Breast epithelium (tissue), 4 donors: ENCODE results near the gene ISG20. TPM values are rescaled to one million over a fixed set of nuclear protein-coding genes. Genes with fewer than 3 reads are reported as not detected.

ENCODE experiments used
- DNase-seq, 2 donors: peaks; one replicate each; pipeline ENCODE4 v3.0.0-alpha.2; 2019; ENCODE audit warnings: low spot score in 2 of 2
- H3K27ac ChIP-seq, 2 donors: fragments of 200-600 bp; sonication (generic) in 1 of 2; one replicate each; pipeline ENCODE4 v1.5.1; 2016 to 2019; ENCODE audit warnings: mild to moderate bottlenecking in 1 of 2
- H3K27me3 ChIP-seq, 2 donors: fragments of 200-600 bp; sonication (generic) in 1 of 2; one replicate each; pipeline versions ENCODE4 v1.5.1 to v1.6.0; 2017 to 2019; ENCODE audit warnings: control low read depth in 1 of 2, mild to moderate bottlenecking in 1 of 2
- H3K36me3 ChIP-seq: fragments of 200-600 bp; one replicate; pipeline ENCODE4 v1.5.1; 2019
- H3K4me1 ChIP-seq, 2 donors: fragments of 200-600 bp; sonication (generic); one replicate each; pipeline ENCODE4 v1.5.1; 2016 to 2019; ENCODE audit warnings: control low read depth in 1 of 2
- H3K4me3 ChIP-seq, 3 donors: fragments of 200-600 bp; sonication (generic); 1 replicate in 2 of 3; 2 replicates in 1 of 3; pipeline ENCODE4 v1.5.1; 2016 to 2019; ENCODE audit warnings: mild to moderate bottlenecking in 3 of 3, moderate library complexity in 2 of 3
- H3K9me3 ChIP-seq, 2 donors: fragments of 200-600 bp; sonication (generic) in 1 of 2; one replicate each; pipeline ENCODE4 v1.5.1; 2016 to 2019; ENCODE audit warnings: control low read depth in 1 of 2
- POLR2A ChIP-seq: fragments of 450-650 bp; IDR thresholded peaks from one replicate; pipeline ENCODE4 v1.6.1; 2016; ENCODE audit warnings: antibody characterized with exemption, mild to moderate bottlenecking, moderate library complexity
- POLR2AphosphoS5 ChIP-seq, 3 donors: sonication (generic); formaldehyde crosslinking; IDR thresholded peaks; one replicate each; pipeline ENCODE4 v1.6.1; 2017; ENCODE audit warnings: antibody characterized with exemption in 3 of 3
- intact Hi-C: fragments of 100-400 bp; cut with DNase I; formaldehyde crosslinking; loops from one replicate; pipeline ENCODE4 v1.15.1; 2023; ENCODE audit warnings: low total_unique reads
- total RNA-seq, 3 donors: library from RNA; depleted of rRNA; stranded (reverse); fragments of >200 nt; gene quantifications; one replicate each; pipeline ENCODE4 v1.1.0, GENCODE V29; 2016
- TF ChIP-seq, protein P1 (sequence below), 3 donors: fragments of 450-650 bp; IDR thresholded peaks; one replicate each; pipeline ENCODE4 v1.5.1; 2016 to 2017; ENCODE audit warnings: antibody characterized with exemption in 3 of 3, mild to moderate bottlenecking in 3 of 3, moderate library complexity in 3 of 3

Gene ISG20
- total RNA-seq, 3 donors from 2014 or later, result 7.4 to 34.4 (median 18.6) TPM

DNA sequence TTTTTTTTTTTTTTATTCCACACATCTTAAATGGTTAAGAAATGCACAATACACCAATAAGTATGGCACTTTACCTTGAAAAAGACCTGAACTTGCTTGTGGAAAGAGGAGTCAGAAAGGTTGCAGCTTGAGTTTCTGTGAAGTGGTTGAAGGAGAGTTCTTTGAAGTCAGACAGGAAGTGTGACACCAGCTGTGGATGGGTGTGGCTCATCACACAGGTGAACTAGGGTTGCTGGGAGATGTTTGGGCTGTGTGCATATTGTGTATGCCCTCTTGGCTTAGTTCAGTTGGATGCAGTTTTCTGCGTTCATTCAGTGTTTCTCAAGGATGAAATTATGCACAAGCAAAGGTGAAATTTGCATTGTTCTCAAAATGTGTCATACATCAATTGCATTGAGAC lies 11.4 kb upstream of the ISG20 start:
- Histone ChIP-seq H3K4me3 (no peak overlapping the region), H3K27me3 (no peaks in the 10 kb centered on the region), H3K27ac (no peak overlapping the region), H3K36me3 (no peaks in the 10 kb centered on the region), H3K9me3 (no peaks in the 10 kb centered on the region), H3K4me1 (peaks cover 0 to 7% of the 10 kb centered on the region in 2 donors)
- TF ChIP-seq, protein P1, sequence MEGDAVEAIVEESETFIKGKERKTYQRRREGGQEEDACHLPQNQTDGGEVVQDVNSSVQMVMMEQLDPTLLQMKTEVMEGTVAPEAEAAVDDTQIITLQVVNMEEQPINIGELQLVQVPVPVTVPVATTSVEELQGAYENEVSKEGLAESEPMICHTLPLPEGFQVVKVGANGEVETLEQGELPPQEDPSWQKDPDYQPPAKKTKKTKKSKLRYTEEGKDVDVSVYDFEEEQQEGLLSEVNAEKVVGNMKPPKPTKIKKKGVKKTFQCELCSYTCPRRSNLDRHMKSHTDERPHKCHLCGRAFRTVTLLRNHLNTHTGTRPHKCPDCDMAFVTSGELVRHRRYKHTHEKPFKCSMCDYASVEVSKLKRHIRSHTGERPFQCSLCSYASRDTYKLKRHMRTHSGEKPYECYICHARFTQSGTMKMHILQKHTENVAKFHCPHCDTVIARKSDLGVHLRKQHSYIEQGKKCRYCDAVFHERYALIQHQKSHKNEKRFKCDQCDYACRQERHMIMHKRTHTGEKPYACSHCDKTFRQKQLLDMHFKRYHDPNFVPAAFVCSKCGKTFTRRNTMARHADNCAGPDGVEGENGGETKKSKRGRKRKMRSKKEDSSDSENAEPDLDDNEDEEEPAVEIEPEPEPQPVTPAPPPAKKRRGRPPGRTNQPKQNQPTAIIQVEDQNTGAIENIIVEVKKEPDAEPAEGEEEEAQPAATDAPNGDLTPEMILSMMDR (IDR thresholded peaks at IDR 0.05), result no peak
- TF ChIP-seq POLR2AphosphoS5 (IDR thresholded peaks at IDR 0.05), result no peak
- TF ChIP-seq POLR2A, result no peak
- no peak for DNase-seq
- intact Hi-C loops, result no loop called here

DNA sequence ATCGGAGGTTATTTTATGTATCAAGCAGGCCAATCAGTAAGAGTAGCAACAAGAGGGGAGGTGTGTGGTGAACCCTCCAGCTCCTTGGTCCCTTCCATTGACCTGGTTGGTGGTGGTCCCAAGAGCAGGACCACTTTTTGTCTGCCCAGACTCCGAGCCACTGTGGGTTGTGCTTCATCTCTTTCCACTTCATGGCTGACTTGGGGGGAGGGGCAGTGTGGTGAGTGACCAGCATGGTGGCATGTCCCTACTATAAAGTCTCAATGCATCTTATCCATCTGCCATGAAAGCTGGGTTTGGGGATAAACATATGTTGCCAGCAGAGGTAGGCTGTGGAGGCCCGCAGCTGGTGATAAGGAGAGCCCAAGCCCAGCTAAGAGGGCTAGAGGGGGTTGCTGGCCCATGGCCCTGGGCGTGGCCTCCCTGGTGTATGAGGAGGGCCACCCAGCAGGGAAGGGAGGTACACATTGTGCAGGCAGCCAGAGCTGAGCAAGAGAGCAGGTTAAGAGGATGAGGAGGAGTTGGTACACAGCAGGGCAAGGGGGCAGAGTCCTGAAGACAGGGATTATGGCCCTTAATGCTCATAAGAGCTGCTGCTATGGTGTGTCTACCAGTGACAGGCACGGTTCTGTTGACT lies 10.7 kb upstream of the ISG20 start:
- no peak for DNase-seq
- no peak overlapping the region for H3K27ac ChIP-seq
- TF ChIP-seq POLR2A, result no peak
- TF ChIP-seq, protein P1 (IDR thresholded peaks at IDR 0.05), result no peak
- TF ChIP-seq POLR2AphosphoS5 (IDR thresholded peaks at IDR 0.05), result no peak
- intact Hi-C loops, result no loop called here
- no peaks in the 10 kb centered on the region for H3K36me3 ChIP-seq
- H3K4me1 ChIP-seq, result peaks cover 0 to under 1% of the 10 kb centered on the region in 2 donors
- no peaks in the 10 kb centered on the region for H3K27me3 ChIP-seq
- no peaks in the 10 kb centered on the region for H3K9me3 ChIP-seq
- H3K4me3 ChIP-seq, result no peak overlapping the region

DNA sequence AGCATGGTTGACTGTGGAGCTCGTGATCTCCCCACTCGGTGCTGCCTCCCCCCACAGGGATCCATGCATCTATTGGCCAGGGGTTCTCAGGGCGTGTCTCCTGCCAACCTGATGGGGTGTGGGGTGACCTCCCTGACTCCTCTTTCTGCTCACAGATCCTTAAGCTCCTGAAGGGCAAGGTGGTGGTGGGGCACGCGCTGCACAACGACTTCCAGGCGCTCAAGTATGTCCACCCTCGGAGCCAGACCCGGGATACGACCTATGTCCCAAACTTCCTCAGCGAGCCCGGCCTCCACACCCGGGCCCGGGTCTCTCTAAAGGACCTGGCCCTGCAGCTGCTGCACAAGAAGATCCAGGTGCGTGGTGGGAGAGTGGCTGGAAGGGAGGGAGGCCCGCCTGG lies 9.7 kb upstream of the ISG20 start:
- TF ChIP-seq, protein P1 (IDR thresholded peaks at IDR 0.05), result no peak
- no peak for TF ChIP-seq POLR2AphosphoS5 (IDR thresholded peaks at IDR 0.05)
- TF ChIP-seq POLR2A, result no peak
- DNase-seq, result no peak
- H3K27me3 ChIP-seq, result no peaks in the 10 kb centered on the region
- H3K36me3 ChIP-seq, result no peaks in the 10 kb centered on the region
- intact Hi-C loops, result no loop called here
- H3K27ac ChIP-seq, result no peak overlapping the region
- no peak overlapping the region for H3K4me3 ChIP-seq
- H3K9me3 ChIP-seq, result no peaks in the 10 kb centered on the region
- H3K4me1 ChIP-seq, result no peaks in the 10 kb centered on the region

DNA sequence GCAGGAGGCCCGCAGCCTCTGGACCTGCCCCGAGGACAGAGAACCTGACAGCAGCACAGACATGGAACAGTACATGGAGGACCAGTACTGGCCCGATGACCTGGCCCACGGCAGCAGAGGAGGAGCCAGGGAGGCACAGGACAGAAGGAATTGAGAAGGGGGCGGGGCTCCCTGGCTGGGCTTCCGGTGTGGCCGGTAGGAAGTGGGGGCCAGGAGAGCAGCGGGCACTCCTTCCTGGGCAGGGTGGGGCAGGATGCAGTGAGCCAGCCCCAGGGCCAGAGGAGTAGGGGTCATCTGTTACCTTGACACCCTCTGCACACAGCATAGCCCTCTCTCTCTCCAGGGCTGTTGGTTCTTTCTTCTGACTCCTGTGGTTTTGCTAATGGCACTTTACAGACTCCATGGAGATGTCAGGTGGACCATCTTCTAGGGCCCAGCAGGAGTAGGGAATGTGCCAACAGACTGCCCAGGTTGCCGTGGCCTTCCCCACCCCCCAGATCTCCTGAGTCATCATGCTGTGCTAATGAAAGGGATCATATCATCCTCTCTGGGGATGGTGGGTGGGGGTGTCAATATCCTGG lies 8.6 kb upstream of the ISG20 start:
- H3K4me3 ChIP-seq, result no peak overlapping the region
- DNase-seq, result no peak
- TF ChIP-seq POLR2AphosphoS5 (IDR thresholded peaks at IDR 0.05), result peak in 1 of 3 donors; percentile 15
- TF ChIP-seq, protein P1 (IDR thresholded peaks at IDR 0.05), result no peak
- TF ChIP-seq POLR2A, result no peak
- H3K4me1 ChIP-seq, result no peaks in the 10 kb centered on the region
- H3K27ac ChIP-seq, result peak overlapping the region; percentile 64 to 77
- no peaks in the 10 kb centered on the region for H3K36me3 ChIP-seq
- no peaks in the 10 kb centered on the region for H3K9me3 ChIP-seq
- intact Hi-C loops, result no loop called here
- no peaks in the 10 kb centered on the region for H3K27me3 ChIP-seq

GRCh38 chr15:88630798-88631463 lies 7.9 kb upstream of the ISG20 start:
- no peak overlapping the region for H3K4me3 ChIP-seq
- H3K36me3 ChIP-seq, result no peaks in the 10 kb centered on the region
- TF ChIP-seq POLR2A (no peak), POLR2AphosphoS5 (IDR thresholded peaks at IDR 0.05) (no peak)
- TF ChIP-seq, protein P1 (IDR thresholded peaks at IDR 0.05), result no peak
- H3K4me1 ChIP-seq, result no peaks in the 10 kb centered on the region
- intact Hi-C loops, result no loop called here
- H3K9me3 ChIP-seq, result no peaks in the 10 kb centered on the region
- H3K27ac ChIP-seq, result peak overlapping the region; percentile 64 to 77
- DNase-seq, result no peak
- H3K27me3 ChIP-seq, result no peaks in the 10 kb centered on the region
